HepG2 (cell line): ENCODE measurements around the gene MARCHF2. TPM values are rescaled to one million over a fixed set of nuclear protein-coding genes. Genes with fewer than 3 reads are reported as not detected.
A peak's percentile ranks its signal among the peaks of the same experiment; 100 is the strongest.

Experiments used
- CHCHD3 ChIP-seq: sonication (generic); formaldehyde crosslinking; IDR thresholded peaks from 2 replicates; pipeline ENCODE4 v1.8.0; 2022; ENCODE audit warnings: mild to moderate bottlenecking, missing genetic modification reagents, moderate library complexity
- GATAD1 ChIP-seq: IDR thresholded peaks from 2 replicates; pipeline ENCODE4 v1.6.1; 2016; ENCODE audit warnings: missing genetic modification reagents, missing compliant biosample characterization
- IRF2 ChIP-seq: IDR thresholded peaks from 2 replicates; pipeline ENCODE4 v1.6.1; 2018; ENCODE audit warnings: missing genetic modification reagents, missing compliant biosample characterization
- KLF9 ChIP-seq: IDR thresholded peaks from 2 replicates; pipeline ENCODE4 v1.6.1; 2016; ENCODE audit warnings: low read depth
- MXD3 ChIP-seq: IDR thresholded peaks from 2 replicates; pipeline ENCODE4 v1.6.1; 2016; ENCODE audit warnings: mild to moderate bottlenecking, missing biosample characterization, missing genetic modification reagents
- ONECUT2 ChIP-seq: sonication (generic); formaldehyde crosslinking; IDR thresholded peaks from 2 replicates; pipeline ENCODE4 v1.4.0; 2020; ENCODE audit warnings: missing genetic modification reagents
- POLR2A ChIP-seq, 2 experiments: IDR thresholded peaks; 2 replicates each; pipeline ENCODE4 v1.6.1; 2011; ENCODE audit warnings: low read depth in 2 of 2, low read length in 2 of 2, mild to moderate bottlenecking in 1 of 2, moderate library complexity in 1 of 2; ENCODE audit not compliant: insufficient read depth in 1 of 2
- SAP130 ChIP-seq: IDR thresholded peaks from 2 replicates; pipeline ENCODE4 v1.6.1; 2016; ENCODE audit warnings: low read depth
- SIX4 ChIP-seq: sonication (generic); formaldehyde crosslinking; IDR thresholded peaks from 2 replicates; pipeline ENCODE4 v1.4.0; 2020; ENCODE audit warnings: missing genetic modification reagents
- TAF15 ChIP-seq: fragments of 200-400 bp; formaldehyde crosslinking; IDR thresholded peaks from one replicate; pipeline ENCODE4 v1.6.1; 2018; ENCODE audit warnings: mild to moderate bottlenecking, low read depth, low read length; ENCODE audit not compliant: poor library complexity, severe bottlenecking
- ZFP1 ChIP-seq: IDR thresholded peaks from 2 replicates; pipeline ENCODE4 v1.6.1; 2016
- ZFP90 ChIP-seq: sonication (generic); formaldehyde crosslinking; IDR thresholded peaks from 2 replicates; pipeline ENCODE4 v1.8.0; 2022; ENCODE audit warnings: missing genetic modification reagents, mild to moderate bottlenecking, inconsistent platforms, borderline replicate concordance
- ZFP91 ChIP-seq: sonication (generic); formaldehyde crosslinking; IDR thresholded peaks from 2 replicates; pipeline ENCODE4 v1.9.0; 2022; ENCODE audit warnings: missing genetic modification reagents, mild to moderate bottlenecking, borderline replicate concordance
- ZNF451 ChIP-seq: sonication (generic); formaldehyde crosslinking; IDR thresholded peaks from 2 replicates; pipeline ENCODE4 v1.5.0; 2020; ENCODE audit warnings: mild to moderate bottlenecking, missing genetic modification reagents
- ZNF563 ChIP-seq: sonication (generic); formaldehyde crosslinking; IDR thresholded peaks from 2 replicates; pipeline ENCODE4 v1.8.0; 2022; ENCODE audit warnings: mild to moderate bottlenecking, moderate library complexity, missing genetic modification reagents
- ZNF607 ChIP-seq: sonication (generic); formaldehyde crosslinking; IDR thresholded peaks from 2 replicates; pipeline ENCODE4 v1.5.1; 2020; ENCODE audit warnings: missing genetic modification reagents, mild to moderate bottlenecking, borderline replicate concordance
- ZNF776 ChIP-seq: sonication (generic); formaldehyde crosslinking; IDR thresholded peaks from 2 replicates; pipeline ENCODE4 v1.4.0; 2020; ENCODE audit warnings: mild to moderate bottlenecking, missing genetic modification reagents
- ZNF781 ChIP-seq: sonication (generic); formaldehyde crosslinking; IDR thresholded peaks from 2 replicates; pipeline ENCODE4 v1.5.1; 2020; ENCODE audit warnings: borderline replicate concordance, mild to moderate bottlenecking, missing genetic modification reagents; ENCODE audit errors: not compliant biosample characterization
- ZNF83 ChIP-seq: sonication (generic); formaldehyde crosslinking; IDR thresholded peaks from 2 replicates; pipeline ENCODE4 v1.4.0; 2020; ENCODE audit warnings: missing genetic modification reagents, mild to moderate bottlenecking, borderline replicate concordance
- ZSCAN25 ChIP-seq: sonication (generic); formaldehyde crosslinking; IDR thresholded peaks from 2 replicates; pipeline ENCODE4 v1.8.0; 2022; ENCODE audit warnings: mild to moderate bottlenecking, missing genetic modification reagents
- polyA plus RNA-seq, 8 experiments: library from polyadenylated mRNA; depleted of rRNA in 3 of 8; stranded (reverse) in 7 of 8; unstranded in 1 of 8; fragments of >200 nt; fragmentation: Illumina TruSeq in 4 of 8; extraction: Trizol in 4 of 8; gene quantifications; 2 replicates each; pipeline versions ENCODE4 v1.2.1 to v1.2.3, GENCODE V29; 2011 to 2016; ENCODE audit warnings: low read depth in 4 of 8, missing spikeins in 1 of 8, mixed read lengths in 1 of 8; ENCODE audit not compliant: insufficient read depth in 1 of 8
- total RNA-seq, 5 experiments: library from RNA; depleted of rRNA; stranded (reverse); fragments of >200 nt; fragmentation: Illumina TruSeq; extraction: Trizol; gene quantifications; 2 replicates each; pipeline ENCODE4 v1.2.3, GENCODE V29; 2016; ENCODE audit warnings: low read depth in 1 of 5
- TF ChIP-seq, protein P1 (sequence below): sonication (generic); formaldehyde crosslinking; IDR thresholded peaks from 2 replicates; pipeline ENCODE4 v1.4.0; 2020; ENCODE audit warnings: missing genetic modification reagents
- TF ChIP-seq, protein P2 (sequence below): sonication (generic); formaldehyde crosslinking; IDR thresholded peaks from 2 replicates; pipeline ENCODE4 v1.8.0; 2023; ENCODE audit warnings: mild to moderate bottlenecking, missing genetic modification reagents
- TF ChIP-seq, protein P3 (sequence below): sonication (generic); formaldehyde crosslinking; IDR thresholded peaks from 2 replicates; pipeline ENCODE4 v1.8.0; 2022; ENCODE audit warnings: low read depth, missing genetic modification reagents
- TF ChIP-seq, protein P4 (sequence below): sonication (generic); formaldehyde crosslinking; IDR thresholded peaks from 2 replicates; pipeline ENCODE4 v1.5.0; 2020; ENCODE audit warnings: missing genetic modification reagents

The MARCHF2 gene
- total and polyA plus RNA-seq, 2 of the 13 experiments (the other 11 are each of a cell fraction or from before 2014, with no cell fraction given), result 12.7 to 13.0 TPM

GRCh38 chr19:8444677-8445487, 31.8 kb downstream of the MARCHF2 start, which contains the start of gene HNRNPM (continued):
- TF ChIP-seq, protein P1, sequence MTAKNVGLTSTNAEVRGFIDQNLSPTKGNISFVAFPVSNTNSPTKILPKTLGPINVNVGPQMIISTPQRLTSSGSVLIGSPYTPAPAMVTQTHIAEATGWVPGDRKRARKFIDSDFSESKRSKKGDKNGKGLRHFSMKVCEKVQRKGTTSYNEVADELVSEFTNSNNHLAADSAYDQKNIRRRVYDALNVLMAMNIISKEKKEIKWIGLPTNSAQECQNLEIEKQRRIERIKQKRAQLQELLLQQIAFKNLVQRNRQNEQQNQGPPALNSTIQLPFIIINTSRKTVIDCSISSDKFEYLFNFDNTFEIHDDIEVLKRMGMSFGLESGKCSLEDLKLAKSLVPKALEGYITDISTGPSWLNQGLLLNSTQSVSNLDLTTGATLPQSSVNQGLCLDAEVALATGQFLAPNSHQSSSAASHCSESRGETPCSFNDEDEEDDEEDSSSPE (CRISPR knock-in tag), result peak; percentile 68
- TF ChIP-seq ZFP90 (CRISPR knock-in tag) (peak; percentile 94), TAF15 (peak; percentile 37), KLF9 (CRISPR knock-in tag) (0 out of 2 replicates have a peak, but pooled peaks have one; percentile 45), ZNF83 (no peak), ONECUT2 (CRISPR knock-in tag) (no peak; the same call in 1 of the 2 replicates), POLR2A (IDR thresholded peaks at IDR 0.05; ENCODE audit: insufficient read depth in 1 of 2, low read depth in 2 of 2, low read length in 2 of 2) (peak; percentile 75 to 85), ZNF607 (CRISPR knock-in tag) (peak; percentile 97), ZSCAN25 (CRISPR knock-in tag) (no peak; the same call in 1 of the 2 replicates), ZNF563 (peak; percentile 69), IRF2 (CRISPR knock-in tag) (peak; percentile 46), SAP130 (CRISPR knock-in tag) (peak; percentile 70), ZFP91 (CRISPR knock-in tag) (peak; percentile 82; the same call in 1 of the 2 replicates), ZFP1 (CRISPR knock-in tag) (no peak), ZNF781 (CRISPR knock-in tag) (no peak), CHCHD3 (CRISPR knock-in tag) (0 out of 2 replicates have a peak, but pooled peaks have one; percentile 15), SIX4 (CRISPR knock-in tag) (no peak), ZNF451 (CRISPR knock-in tag) (no peak), ZNF776 (CRISPR knock-in tag) (peak; percentile 86), MXD3 (peak; percentile 89), GATAD1 (CRISPR knock-in tag) (peak; percentile 75; the same call in 1 of the 2 replicates)
- TF ChIP-seq, protein P2, sequence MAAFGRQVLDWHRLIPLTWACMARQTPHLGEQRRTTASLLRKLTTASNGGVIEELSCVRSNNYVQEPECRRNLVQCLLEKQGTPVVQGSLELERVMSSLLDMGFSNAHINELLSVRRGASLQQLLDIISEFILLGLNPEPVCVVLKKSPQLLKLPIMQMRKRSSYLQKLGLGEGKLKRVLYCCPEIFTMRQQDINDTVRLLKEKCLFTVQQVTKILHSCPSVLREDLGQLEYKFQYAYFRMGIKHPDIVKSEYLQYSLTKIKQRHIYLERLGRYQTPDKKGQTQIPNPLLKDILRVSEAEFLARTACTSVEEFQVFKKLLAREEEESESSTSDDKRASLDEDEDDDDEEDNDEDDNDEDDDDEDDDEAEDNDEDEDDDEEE, result peak; percentile 54; the same call in 1 of the 2 replicates
- TF ChIP-seq, protein P3, sequence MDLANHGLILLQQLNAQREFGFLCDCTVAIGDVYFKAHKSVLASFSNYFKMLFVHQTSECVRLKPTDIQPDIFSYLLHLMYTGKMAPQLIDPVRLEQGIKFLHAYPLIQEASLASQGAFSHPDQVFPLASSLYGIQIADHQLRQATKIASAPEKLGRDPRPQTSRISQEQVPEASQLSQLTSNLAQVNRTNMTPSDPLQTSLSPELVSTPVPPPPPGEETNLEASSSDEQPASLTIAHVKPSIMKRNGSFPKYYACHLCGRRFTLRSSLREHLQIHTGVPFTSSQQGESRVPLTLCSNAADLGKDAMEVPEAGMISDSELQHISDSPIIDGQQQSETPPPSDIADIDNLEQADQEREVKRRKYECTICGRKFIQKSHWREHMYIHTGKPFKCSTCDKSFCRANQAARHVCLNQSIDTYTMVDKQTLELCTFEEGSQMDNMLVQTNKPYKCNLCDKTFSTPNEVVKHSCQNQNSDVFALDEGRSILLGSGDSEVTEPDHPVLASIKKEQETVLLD, result 0 out of 2 replicates have a peak, but pooled peaks have one; percentile 23
- TF ChIP-seq, protein P4, sequence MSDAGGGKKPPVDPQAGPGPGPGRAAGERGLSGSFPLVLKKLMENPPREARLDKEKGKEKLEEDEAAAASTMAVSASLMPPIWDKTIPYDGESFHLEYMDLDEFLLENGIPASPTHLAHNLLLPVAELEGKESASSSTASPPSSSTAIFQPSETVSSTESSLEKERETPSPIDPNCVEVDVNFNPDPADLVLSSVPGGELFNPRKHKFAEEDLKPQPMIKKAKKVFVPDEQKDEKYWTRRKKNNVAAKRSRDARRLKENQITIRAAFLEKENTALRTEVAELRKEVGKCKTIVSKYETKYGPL (CRISPR knock-in tag), result 0 out of 2 replicates have a peak, but pooled peaks have one; percentile 19
